Measurements from ENCODE around the gene LRRC26. TPM values are rescaled to one million over a fixed set of nuclear protein-coding genes. Genes with fewer than 3 reads are reported as not detected.

Gene LRRC26
- total and polyA plus RNA-seq, 2 donors (not counting 3 experiments of a cell fraction or from before 2014, with no cell fraction given) = 0.08 TPM; not detected in 1

- no peak overlapping the region for H3K4me2 ChIP-seq (ENCODE audit: insufficient read depth, low read length)
- POLR2A ChIA-PET = no interaction called here
- CTCF ChIA-PET = interaction anchor here (1.8 kb wide), 1 partner anchor 11 kb away, joined by 7 read pairs; no protein-coding TSS in a partner anchor
- no peaks in the 10 kb centered on the region for H4K20me1 ChIP-seq (replicated peaks; ENCODE audit: control insufficient read depth, extremely low read depth, insufficient read depth, low read length)
- intact Hi-C loops (cut with micrococcal nuclease) = no loop called here
- BruUV-seq (replicated peaks) = no TSS peak
- peaks cover 3% of the 10 kb centered on the region for H3K4me1 ChIP-seq (ENCODE audit: control insufficient read depth, extremely low read depth, insufficient read depth, low read length)
- dilution Hi-C loops (cut with MboI; ENCODE audit: extremely low pct_ligation_motif_present, low sequenced_read_pairs) = no loop called here
- no peak for DNase-seq (ENCODE audit: low read depth, low spot score)
- FAIRE-seq = no peak
- no peaks in the 10 kb centered on the region for H3K36me3 ChIP-seq (ENCODE audit: control insufficient read depth in 2 of 2, extremely low read depth in 1 of 2, insufficient read depth in 2 of 2, low read length in 2 of 2)
- TF ChIP-seq EZH2 (IDR thresholded peaks at IDR 0.05; ENCODE audit: borderline replicate concordance, low read depth, low read length, severe bottlenecking) (no peak), GATA2 (IDR thresholded peaks at IDR 0.05; ENCODE audit: insufficient read depth, insufficient read length, low read depth, low read length) (no peak), POLR2A (IDR thresholded peaks at IDR 0.05; ENCODE audit: low read depth, low read length) (no peak), POLR2AphosphoS5 (IDR thresholded peaks at IDR 0.05; ENCODE audit: insufficient read depth, low read depth, low read length) (no peak), MYC (IDR thresholded peaks at IDR 0.05; ENCODE audit: low read depth, low read length) (no peak), JUN (IDR thresholded peaks at IDR 0.05; ENCODE audit: borderline replicate concordance, insufficient read depth, insufficient read length, low read depth) (no peak), FOS (IDR thresholded peaks at IDR 0.05; ENCODE audit: borderline replicate concordance, insufficient read depth, low read length) (no peak)
- TF ChIP-seq, protein P1, sequence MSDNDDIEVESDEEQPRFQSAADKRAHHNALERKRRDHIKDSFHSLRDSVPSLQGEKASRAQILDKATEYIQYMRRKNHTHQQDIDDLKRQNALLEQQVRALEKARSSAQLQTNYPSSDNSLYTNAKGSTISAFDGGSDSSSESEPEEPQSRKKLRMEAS (IDR thresholded peaks at IDR 0.05; ENCODE audit: insufficient read depth, insufficient read length) = no peak
- TF ChIP-seq, protein P2, sequence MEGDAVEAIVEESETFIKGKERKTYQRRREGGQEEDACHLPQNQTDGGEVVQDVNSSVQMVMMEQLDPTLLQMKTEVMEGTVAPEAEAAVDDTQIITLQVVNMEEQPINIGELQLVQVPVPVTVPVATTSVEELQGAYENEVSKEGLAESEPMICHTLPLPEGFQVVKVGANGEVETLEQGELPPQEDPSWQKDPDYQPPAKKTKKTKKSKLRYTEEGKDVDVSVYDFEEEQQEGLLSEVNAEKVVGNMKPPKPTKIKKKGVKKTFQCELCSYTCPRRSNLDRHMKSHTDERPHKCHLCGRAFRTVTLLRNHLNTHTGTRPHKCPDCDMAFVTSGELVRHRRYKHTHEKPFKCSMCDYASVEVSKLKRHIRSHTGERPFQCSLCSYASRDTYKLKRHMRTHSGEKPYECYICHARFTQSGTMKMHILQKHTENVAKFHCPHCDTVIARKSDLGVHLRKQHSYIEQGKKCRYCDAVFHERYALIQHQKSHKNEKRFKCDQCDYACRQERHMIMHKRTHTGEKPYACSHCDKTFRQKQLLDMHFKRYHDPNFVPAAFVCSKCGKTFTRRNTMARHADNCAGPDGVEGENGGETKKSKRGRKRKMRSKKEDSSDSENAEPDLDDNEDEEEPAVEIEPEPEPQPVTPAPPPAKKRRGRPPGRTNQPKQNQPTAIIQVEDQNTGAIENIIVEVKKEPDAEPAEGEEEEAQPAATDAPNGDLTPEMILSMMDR (IDR thresholded peaks at IDR 0.05; ENCODE audit: extremely low read depth in 1 of 2, insufficient read depth in 1 of 2, low read depth in 1 of 2, low read length in 2 of 2) = no peak
- H3K9me1 ChIP-seq (replicated peaks; ENCODE audit: control insufficient read depth, extremely low read depth, insufficient read depth, low read length) = no peaks in the 10 kb centered on the region
- no peaks in the 10 kb centered on the region for H3K79me2 ChIP-seq (ENCODE audit: control insufficient read depth, insufficient read depth, low read length)
- H3K9me3 ChIP-seq (replicated peaks; ENCODE audit: control insufficient read depth, insufficient read depth, low read length) = no peaks in the 10 kb centered on the region
- no peak overlapping the region for H3K27ac ChIP-seq (ENCODE audit: insufficient read depth, low read depth, low read length)
- H2AFZ ChIP-seq (ENCODE audit: low read depth, low read length) = no peak overlapping the region
- no peak overlapping the region for H3K4me3 ChIP-seq (replicated peaks in 1 of 3; ENCODE audit: insufficient read depth in 1 of 3, low read depth in 1 of 3, low read length in 3 of 3)
- peaks cover 37 to 41% of the 10 kb centered on the region in 2 experiments for H3K27me3 ChIP-seq (ENCODE audit: control insufficient read depth in 2 of 2, insufficient read depth in 2 of 2, low read length in 2 of 2)
- no peak overlapping the region for H3K9ac ChIP-seq (replicated peaks; ENCODE audit: extremely low read depth, insufficient read depth, low read length)
These were observed 4.5 kb downstream of the LRRC26 start for GRCh38 chr9:137165250-137165836.

All from endothelial cell of umbilical vein (primary cell).